GM04504 (cell line): ENCODE results near the gene SCRN1.
A peak's percentile ranks its signal among the peaks of the same experiment; 100 is the strongest.

Source experiments
- DNase-seq: peaks from one replicate; pipeline ENCODE4 v3.0.0-alpha.2; 2012; ENCODE audit warnings: low read depth

Gene SCRN1

DNA sequence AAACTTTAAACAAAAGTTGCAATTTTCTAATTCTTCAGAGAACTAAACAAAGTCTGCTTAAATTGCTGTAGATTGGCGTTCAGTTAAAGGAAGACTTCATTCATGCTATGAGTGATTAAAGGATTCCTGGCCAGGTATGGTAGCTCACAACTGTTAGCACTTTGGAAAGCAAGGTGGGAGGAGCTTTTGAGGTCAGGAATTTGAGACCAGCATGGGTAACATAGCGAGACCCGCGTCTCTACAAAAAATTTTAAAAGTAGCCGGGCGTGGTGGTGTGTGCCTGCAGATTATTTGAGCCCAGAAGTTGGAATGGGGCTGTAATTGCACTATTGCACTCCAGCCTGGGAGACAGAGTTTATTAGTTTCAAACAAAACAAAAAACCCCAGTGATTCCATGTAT is 13.5 kb upstream of the SCRN1 start:
- no peak for DNase-seq

DNA sequence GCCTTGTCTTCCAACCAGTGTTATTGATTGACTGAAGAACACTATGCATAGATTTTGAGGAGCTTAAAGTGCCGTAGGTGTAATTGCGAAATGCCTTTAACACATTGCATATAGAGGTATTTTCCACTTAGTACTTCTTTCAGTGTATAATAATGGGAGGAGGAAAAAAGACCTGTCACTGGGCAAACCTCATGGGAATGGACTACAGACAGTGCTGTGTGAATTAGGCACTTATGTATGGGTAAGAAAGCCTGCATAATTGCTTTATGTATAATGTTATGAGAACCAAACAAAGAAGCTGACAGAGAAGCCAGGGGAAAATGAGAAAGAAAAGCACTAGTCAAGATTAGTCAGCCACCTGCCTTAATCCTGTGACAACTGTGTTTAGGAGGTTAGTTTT is 12.4 kb upstream of the SCRN1 start:
- no peak for DNase-seq

DNA sequence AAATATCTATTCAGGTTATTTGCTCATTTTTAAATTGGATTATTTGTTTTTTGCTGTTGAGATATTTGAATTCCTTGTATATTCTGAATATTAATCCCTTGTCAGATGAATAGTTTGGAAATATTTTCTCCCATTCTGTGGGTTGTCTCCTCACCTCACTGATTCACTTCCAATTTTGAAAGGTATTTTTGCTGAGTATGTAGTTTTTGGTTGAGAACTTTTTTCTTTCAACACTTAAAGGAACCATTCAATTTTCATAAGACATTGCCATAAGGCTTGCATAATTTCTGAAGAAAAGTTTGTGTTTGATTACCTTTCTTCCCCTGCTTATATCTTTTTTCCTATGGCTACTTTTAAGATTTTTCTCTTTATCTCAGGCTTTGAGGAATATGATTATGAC is 8.9 kb upstream of the SCRN1 start:
- no peak for DNase-seq

GRCh38 chr7:29996321-29996720 is 6.7 kb upstream of the SCRN1 start:
- no peak for DNase-seq

DNA sequence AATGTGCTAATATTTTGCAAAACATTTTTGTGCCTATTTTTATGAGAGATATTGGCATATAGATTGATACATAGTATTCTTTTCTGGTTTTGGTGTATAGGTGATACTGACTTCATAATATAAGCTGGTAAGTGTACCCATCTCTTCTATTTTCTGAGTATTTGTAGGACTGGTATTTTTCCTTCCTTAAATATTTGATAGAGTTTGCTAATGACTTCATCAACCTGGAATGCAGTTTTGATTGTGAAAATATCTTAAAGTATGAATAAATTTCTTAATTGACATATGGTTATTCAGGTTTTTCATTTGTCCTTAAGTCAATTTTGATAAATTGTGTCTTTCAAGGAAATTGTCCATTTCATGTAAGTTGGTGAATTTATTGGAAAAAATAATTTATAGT is 6.1 kb upstream of the SCRN1 start:
- DNase-seq = no peak

DNA sequence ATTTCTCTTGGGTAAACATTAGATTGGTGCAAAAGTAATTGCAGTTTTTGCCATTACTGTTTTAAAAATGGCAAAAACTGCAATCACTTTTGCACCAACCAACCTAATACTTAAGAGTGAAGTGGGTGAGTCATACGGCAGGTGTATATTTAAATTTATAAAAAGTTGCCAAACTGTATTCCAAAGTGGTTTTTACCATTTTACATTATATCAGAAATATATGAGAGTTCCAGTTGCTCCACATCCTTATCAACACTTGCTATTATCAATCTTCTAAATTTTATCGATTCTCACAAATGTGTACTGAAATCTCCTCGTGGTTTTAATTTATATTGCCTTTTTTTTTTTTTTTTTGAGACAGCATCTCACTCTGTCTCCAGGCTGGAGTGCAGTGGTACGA is 3.5 kb upstream of the SCRN1 start:
- no peak for DNase-seq

DNA sequence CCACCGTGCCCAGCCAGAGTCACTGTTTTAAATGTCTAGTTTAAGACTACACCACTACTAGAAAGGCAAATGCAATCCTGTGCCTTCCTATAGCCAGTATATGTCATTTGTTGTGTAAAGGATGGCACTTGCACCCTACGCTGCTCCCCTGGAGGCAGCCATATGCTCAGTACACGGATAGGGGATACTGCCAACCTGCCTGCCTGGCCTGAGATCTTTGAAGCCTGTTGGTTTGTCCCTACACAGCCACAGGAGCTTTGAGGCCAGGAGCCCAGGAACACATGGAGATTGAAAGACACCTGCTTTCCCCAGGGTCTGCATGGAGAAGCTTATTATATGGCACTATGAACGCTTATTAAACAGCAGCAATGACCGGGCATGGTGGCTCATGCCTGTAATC is 2.3 kb upstream of the SCRN1 start:
- no peak for DNase-seq

GRCh38 chr7:29990931-29991330 is 1.3 kb upstream of the SCRN1 start:
- DNase-seq = no peak

GRCh38 chr7:29988424-29989256 is 961 bp downstream of the SCRN1 start:
- peak; percentile 11 for DNase-seq

DNA sequence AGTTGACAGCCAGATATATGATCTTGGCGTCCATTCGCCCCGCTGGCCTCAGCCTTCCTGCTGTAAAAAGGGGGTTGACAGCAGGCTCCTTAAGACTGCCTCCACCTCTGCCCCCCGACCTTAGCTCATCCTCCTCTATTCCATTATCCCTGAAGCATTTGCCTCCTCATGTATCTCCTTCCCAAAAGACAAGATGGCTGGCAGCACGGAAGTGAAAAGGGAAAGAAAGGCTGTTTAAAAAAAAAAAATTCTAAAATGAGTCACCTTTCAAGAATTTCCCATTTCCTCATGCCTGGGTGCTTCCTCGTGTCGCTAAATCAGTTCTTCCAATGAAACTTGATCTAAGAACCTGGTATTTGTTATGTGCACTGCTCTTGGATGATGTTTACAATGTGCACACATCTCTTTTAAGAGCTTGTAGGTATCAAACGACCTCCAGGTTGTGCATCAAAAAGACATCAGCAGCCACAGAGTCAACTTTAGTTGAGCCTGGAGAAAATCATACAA is 1.7 kb downstream of the SCRN1 start:
- DNase-seq = peak; percentile 64

- no peak for DNase-seq
These were observed 2.5 kb downstream of the SCRN1 start for GRCh38 chr7:29987083-29987482.

DNA sequence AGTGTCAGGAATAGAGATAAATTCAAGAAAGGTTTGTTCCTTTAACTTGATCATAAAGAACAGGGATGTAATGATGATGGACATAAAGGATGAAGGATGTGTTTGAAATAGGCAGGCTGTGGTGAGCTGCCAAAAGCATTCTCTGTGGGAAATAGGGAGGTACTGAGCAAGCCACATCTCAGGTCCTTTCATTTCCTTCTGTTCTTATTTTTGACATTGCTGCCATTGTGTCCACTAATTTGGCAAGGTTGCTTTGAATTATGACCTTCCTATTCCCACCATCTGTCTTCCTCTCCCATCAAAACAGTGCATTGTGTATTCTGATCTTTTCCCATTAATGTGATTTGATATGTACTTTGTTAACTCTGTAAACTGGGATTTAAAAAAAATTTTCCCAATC is 9.4 kb downstream of the SCRN1 start:
- no peak for DNase-seq

DNA sequence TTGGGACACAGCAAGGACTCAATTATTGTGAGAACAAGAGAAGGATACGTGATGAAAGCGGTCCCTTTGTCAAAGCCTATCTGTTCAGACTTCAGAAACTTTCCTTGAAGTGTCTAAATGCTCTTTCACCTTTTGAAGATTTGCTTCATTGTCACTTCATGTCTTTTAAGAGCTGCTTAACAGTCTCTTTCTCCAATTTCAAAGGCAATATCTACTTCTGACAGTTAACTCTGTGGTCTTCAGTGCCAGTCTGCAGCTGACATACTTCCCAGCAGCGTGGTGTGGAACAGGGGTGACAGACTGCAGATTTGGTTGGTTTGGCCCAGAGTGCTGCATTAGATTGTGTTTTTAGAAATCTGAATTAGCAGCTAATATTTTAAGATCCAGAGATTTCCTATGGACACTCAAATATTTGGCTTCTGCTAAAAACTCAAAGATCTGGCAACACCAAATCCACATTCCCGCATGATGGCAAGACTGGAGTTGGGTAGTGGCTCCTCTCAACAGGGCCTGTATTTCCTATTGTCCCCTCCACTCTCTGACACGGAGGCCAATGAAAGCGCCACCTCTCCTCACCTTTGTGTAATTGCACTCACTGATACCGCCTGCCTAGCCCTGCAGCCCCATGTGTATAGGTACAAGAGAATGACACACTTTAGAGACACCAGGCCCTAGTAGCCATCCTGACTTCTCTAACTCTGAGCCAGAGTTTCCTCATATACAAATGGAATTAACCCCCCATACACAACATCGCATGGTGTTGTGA is 11.5 kb downstream of the SCRN1 start:
- no peak for DNase-seq

GRCh38 chr7:29976673-29977415 is 12.8 kb downstream of the SCRN1 start:
- DNase-seq = no peak

DNA sequence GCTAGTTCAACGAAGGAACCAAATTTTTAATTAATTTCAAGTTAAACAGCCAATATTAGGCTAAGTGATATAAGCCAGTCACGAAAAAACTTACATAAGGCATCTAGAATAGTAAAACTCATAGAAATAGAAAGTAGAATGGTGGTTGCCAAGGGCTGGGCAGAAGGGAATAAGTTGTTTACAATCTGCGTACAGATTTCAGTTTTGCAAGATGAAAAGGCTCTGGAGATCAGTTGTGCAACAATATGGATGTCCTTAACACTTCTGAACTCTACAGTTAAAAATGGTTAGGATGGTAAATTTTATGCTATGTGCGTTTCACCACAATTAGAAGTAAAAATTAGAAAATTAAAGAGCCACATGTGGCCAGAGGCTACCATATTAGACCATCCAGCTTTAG is 13.3 kb downstream of the SCRN1 start:
- no peak for DNase-seq

DNA sequence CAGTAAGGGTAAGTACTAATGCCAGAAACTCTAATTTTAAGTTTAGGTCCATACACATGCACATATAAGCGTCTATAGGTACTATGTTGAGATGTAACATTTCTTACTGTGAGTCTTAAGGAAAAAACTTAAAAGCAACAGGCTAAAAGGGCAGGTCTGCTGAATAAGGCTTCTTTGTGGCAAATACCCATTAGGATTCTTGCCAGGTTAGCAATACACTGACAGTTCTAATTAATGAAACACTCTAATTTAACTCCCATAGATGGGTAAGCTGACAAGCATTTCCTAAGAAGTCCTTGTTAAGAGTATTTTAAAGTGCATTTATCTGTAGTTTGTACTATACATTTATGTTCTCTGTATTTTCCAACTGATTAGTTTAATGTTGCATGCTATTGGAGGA is 14.0 kb downstream of the SCRN1 start:
- no peak for DNase-seq

- no peak for DNase-seq
These were observed 15.3 kb downstream of the SCRN1 start for GRCh38 chr7:29974286-29974685.

DNA sequence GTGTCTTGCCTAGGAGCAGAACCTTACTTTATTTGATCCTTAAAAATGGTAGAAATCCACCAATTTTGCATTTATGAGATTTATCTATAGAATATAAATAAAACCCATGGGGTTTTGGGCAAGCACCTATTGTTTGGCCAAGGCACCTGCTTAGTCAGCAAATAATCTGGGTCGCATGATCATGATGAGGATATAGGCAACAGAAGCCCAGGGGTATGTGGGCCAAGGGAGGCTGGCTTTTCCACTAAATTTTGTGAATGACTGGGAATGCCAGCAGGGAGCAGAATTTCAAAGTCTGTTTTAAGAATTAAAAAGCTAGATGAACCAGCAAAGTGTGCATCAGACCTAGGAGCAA is 17.3 kb downstream of the SCRN1 start:
- DNase-seq = no peak

- no peak for DNase-seq
These were observed 17.9 kb downstream of the SCRN1 start for GRCh38 chr7:29971566-29972314.

DNA sequence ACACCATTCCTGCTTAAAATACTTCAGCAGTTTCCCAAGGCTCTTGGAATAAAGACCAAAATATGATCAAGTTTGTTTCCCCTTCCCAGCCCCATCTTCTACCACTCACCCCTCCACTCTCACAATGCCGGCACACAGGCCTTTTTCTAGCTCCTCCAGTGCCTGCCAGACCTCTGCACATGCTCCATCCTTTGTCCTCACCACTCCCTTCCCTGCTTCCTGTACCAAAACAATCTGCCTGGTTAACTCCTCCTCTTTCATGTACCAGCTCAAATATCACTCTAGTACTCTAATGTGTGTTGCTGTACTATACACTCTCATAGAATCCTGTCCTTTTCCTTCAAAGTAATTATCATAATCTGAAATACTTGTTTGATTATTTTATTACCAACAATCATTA is 19.4 kb downstream of the SCRN1 start:
- DNase-seq = no peak

- DNase-seq = no peak
These were observed 19.9 kb downstream of the SCRN1 start for GRCh38 chr7:29969738-29970137.
